K562 (cell line): ENCODE results near the gene ZFYVE1. TPM values are rescaled to one million over a fixed set of nuclear protein-coding genes. Genes with fewer than 3 reads are reported as not detected.

Source experiments
- ATAC-seq: fragments of 200-7000 bp; cut with Tn5 transposase; 3 replicates; pipeline ENCODE4 v1.9.1; 2020; ENCODE audit warnings: moderate library complexity
- BruUV-seq: library from RNA; stranded (reverse); fragments of 400-500 nt; replicated peaks from 2 replicates; lab custom pipeline; 2021; lab: Mats Ljungman, UMichigan
- CTCF ChIA-PET: fragments of 300-600 bp; formaldehyde crosslinking; extraction: SDS; loops from one replicate; lab custom pipeline; 2021; ENCODE audit warnings: low intra/inter-chr PET ratio; lab: Yijun Ruan, JAX
- POLR2A ChIA-PET: fragments of 300-600, 350-650 bp; sonication (Branson Sonifier 250); formaldehyde crosslinking; extraction: SDS; loops from one replicate; lab custom pipeline; 2021; ENCODE audit warnings: antibody characterized with exemption, inconsistent platforms; lab: Yijun Ruan, JAX
- DNase-seq, 4 experiments: peaks; one replicate each; pipeline versions ENCODE4 v3.0.0 to v3.0.0-alpha.2; 2011 to 2018; ENCODE audit warnings: low spot score in 3 of 4, mixed read lengths in 3 of 4; ENCODE audit errors: extremely low read depth in 1 of 4
- FAIRE-seq: peaks from 2 replicates; lab custom pipeline; 2011; peaks lifted over from hg19 to GRCh38; lab: Jason Lieb, UNC
- H2AFZ ChIP-seq: 2 replicates; pipeline ENCODE4 v1.6.0; 2011; ENCODE audit warnings: low read depth, low read length, control low read depth, inconsistent platforms
- H3K27ac ChIP-seq: fragments of 200-600 bp; 3 replicates; pipeline ENCODE4 v1.8.0; 2011; ENCODE audit warnings: low read depth, mild to moderate bottlenecking, control low read depth, inconsistent platforms, low read length, moderate library complexity, mixed read lengths; ENCODE audit errors: extremely low read depth
- H3K27me3 ChIP-seq, 2 experiments: fragments of 300-600 bp in 1 of 2; 2 replicates in 1 of 2; 3 replicates in 1 of 2; pipeline versions ENCODE4 v1.6.0 to v1.8.0; 2011; ENCODE audit warnings: inconsistent platforms in 2 of 2, low read length in 2 of 2, mild to moderate bottlenecking in 1 of 2, mixed read lengths in 1 of 2, moderate library complexity in 1 of 2; ENCODE audit not compliant: control insufficient read depth in 2 of 2, insufficient read depth in 2 of 2
- H3K36me3 ChIP-seq: fragments of 300-600 bp; 3 replicates; pipeline ENCODE4 v1.8.0; 2011; ENCODE audit warnings: mild to moderate bottlenecking, low read length, inconsistent platforms; ENCODE audit not compliant: control insufficient read depth, insufficient read depth
- H3K4me1 ChIP-seq, 2 experiments: fragments of 200-600 bp in 1 of 2; replicated peaks in 1 of 2; 2 replicates in 1 of 2; 3 replicates in 1 of 2; pipeline versions ENCODE4 v1.5.1 to v1.8.0; 2011; ENCODE audit warnings: inconsistent platforms in 2 of 2, low read length in 2 of 2, mild to moderate bottlenecking in 1 of 2, mixed read lengths in 1 of 2, moderate library complexity in 1 of 2; ENCODE audit not compliant: control insufficient read depth in 2 of 2, insufficient read depth in 2 of 2
- H3K4me2 ChIP-seq: 2 replicates; pipeline ENCODE4 v1.6.1; 2011; ENCODE audit warnings: low read length, control low read depth, inconsistent platforms, mixed read lengths; ENCODE audit not compliant: insufficient read depth
- H3K4me3 ChIP-seq: fragments of 200-600 bp; sonication (generic), shearing (Covaris generic); 2 replicates; pipeline ENCODE4 v1.5.1; 2016; ENCODE audit warnings: control low read depth, inconsistent platforms
- H3K79me2 ChIP-seq: fragments of 200-600 bp; 3 replicates; pipeline ENCODE4 v1.8.0; 2011; ENCODE audit warnings: low read length, inconsistent platforms; ENCODE audit not compliant: control insufficient read depth, insufficient read depth
- H3K9ac ChIP-seq, 2 experiments: 2 replicates each; pipeline versions ENCODE4 v1.6.0 to v1.6.1; 2011; ENCODE audit warnings: low read depth in 2 of 2, low read length in 2 of 2, control low read depth in 1 of 2, inconsistent platforms in 1 of 2, mild to moderate bottlenecking in 1 of 2, mixed read lengths in 1 of 2; ENCODE audit not compliant: insufficient read depth in 1 of 2
- H3K9me1 ChIP-seq: one replicate; pipeline ENCODE4 v1.6.0; 2011; ENCODE audit warnings: inconsistent platforms, mild to moderate bottlenecking, low read length, moderate library complexity; ENCODE audit not compliant: control insufficient read depth, insufficient read depth
- H3K9me3 ChIP-seq: replicated peaks from 2 replicates; pipeline ENCODE4 v1.5.1; 2011; ENCODE audit warnings: low read depth, low read length, inconsistent platforms; ENCODE audit not compliant: control insufficient read depth, insufficient read depth
- H4K20me1 ChIP-seq: replicated peaks from 2 replicates; pipeline ENCODE4 v1.6.1; 2011; ENCODE audit warnings: low read length, inconsistent platforms, mixed read lengths; ENCODE audit not compliant: control insufficient read depth, insufficient read depth
- AFF4 ChIP-seq: sonication (generic); formaldehyde crosslinking; IDR thresholded peaks from 2 replicates; pipeline ENCODE4 v1.8.0; 2023; ENCODE audit warnings: mild to moderate bottlenecking, missing genetic modification reagents
- BCL6 ChIP-seq: fragments of 250-450 bp; sonication (Bioruptor Pico); IDR thresholded peaks from 2 replicates; pipeline ENCODE4 v1.4.0; 2020
- DACH1 ChIP-seq: fragments of 450-650 bp; IDR thresholded peaks from 2 replicates; pipeline ENCODE4 v1.6.1; 2018; ENCODE audit not compliant: partially characterized antibody
- FOXK1 ChIP-seq: sonication (generic); formaldehyde crosslinking; IDR thresholded peaks from 2 replicates; pipeline ENCODE4 v1.8.0; 2022; ENCODE audit warnings: missing genetic modification reagents, mild to moderate bottlenecking, borderline replicate concordance
- GATAD2A ChIP-seq: fragments of 450-650 bp; IDR thresholded peaks from 2 replicates; pipeline ENCODE4 v1.6.1; 2017
- HCFC1 ChIP-seq: IDR thresholded peaks from 2 replicates; pipeline ENCODE4 v1.6.1; 2012; ENCODE audit warnings: low read depth, low read length, improper control_type of control experiment
- KDM2B ChIP-seq: fragments of 250-450 bp; sonication (Bioruptor Pico); IDR thresholded peaks from 2 replicates; pipeline ENCODE4 v1.8.0; 2021; ENCODE audit warnings: mild to moderate bottlenecking, moderate library complexity
- LARP7 ChIP-seq: fragments of 450-650 bp; IDR thresholded peaks from 2 replicates; pipeline ENCODE4 v1.6.1; 2016
- MED1 ChIP-seq: sonication (generic); formaldehyde crosslinking; IDR thresholded peaks from 2 replicates; pipeline ENCODE4 v1.8.1; 2023; ENCODE audit warnings: missing genetic modification reagents, borderline replicate concordance
- MTA1 ChIP-seq: fragments of 450-650 bp; IDR thresholded peaks from 2 replicates; pipeline ENCODE4 v1.6.1; 2017; ENCODE audit warnings: borderline replicate concordance
- NCOA4 ChIP-seq: fragments of 450-650 bp; IDR thresholded peaks from 2 replicates; pipeline ENCODE4 v1.6.1; 2018; ENCODE audit warnings: mild to moderate bottlenecking; ENCODE audit not compliant: partially characterized antibody
- PBX2 ChIP-seq, 2 experiments: IDR thresholded peaks in 1 of 2; conservative IDR thresholded peaks in 1 of 2; 2 replicates each; pipeline ENCODE4 v1.6.1; 2016; ENCODE audit warnings: low read depth in 2 of 2, mild to moderate bottlenecking in 1 of 2, missing compliant biosample characterization in 1 of 2, missing genetic modification characterization in 1 of 2, moderate library complexity in 1 of 2
- RAD21 ChIP-seq, 2 experiments: fragments of 250-450 bp in 1 of 2; fragments of 450-650 bp in 1 of 2; sonication (Bioruptor Pico) in 1 of 2; formaldehyde crosslinking in 1 of 2; IDR thresholded peaks in 1 of 2; conservative IDR thresholded peaks in 1 of 2; 2 replicates each; pipeline versions ENCODE4 v1.4.0 to v1.8.0; 2020 to 2022; ENCODE audit warnings: mild to moderate bottlenecking in 2 of 2, moderate library complexity in 1 of 2
- SRSF7 ChIP-seq: fragments of 200-400 bp; formaldehyde crosslinking; optimal IDR thresholded peaks from 2 replicates; pipeline ENCODE3; 2017; ENCODE audit warnings: mild to moderate bottlenecking, low read depth, low read length
- TCF15 ChIP-seq: fragments of 250-450 bp; sonication (Bioruptor Pico); IDR thresholded peaks from 2 replicates; pipeline ENCODE4 v1.8.0; 2022; ENCODE audit warnings: moderate library complexity, mild to moderate bottlenecking, inconsistent platforms
- U2AF1 ChIP-seq: fragments of 200-400 bp; formaldehyde crosslinking; optimal IDR thresholded peaks from 2 replicates; pipeline ENCODE3; 2017; ENCODE audit warnings: mild to moderate bottlenecking, low read depth, low read length, moderate library complexity
- ZNF324 ChIP-seq: fragments of 250-450 bp; sonication (Bioruptor Pico); IDR thresholded peaks from 2 replicates; pipeline ENCODE4 v1.4.0; 2020; ENCODE audit warnings: mild to moderate bottlenecking
- ZSCAN32 ChIP-seq: fragments of 450-650 bp; formaldehyde crosslinking; IDR thresholded peaks from 2 replicates; pipeline ENCODE4 v1.4.0; 2020; ENCODE audit warnings: mild to moderate bottlenecking, moderate library complexity
- WGBS: fragments of 100-300 bp; shearing (Covaris generic); methylation state at CpG from one replicate; pipeline ENCODE4 v1.1.6; 2016; ENCODE audit warnings: low coverage, mixed read lengths; ENCODE audit not compliant: insufficient coverage; ENCODE audit errors: missing lambda C conversion rate; 5-methylcytosine and 5-hydroxymethylcytosine counted together
- in situ Hi-C: fragments of 300-500 bp; cut with MboI; formaldehyde crosslinking; loops from 4 replicates; pipeline ENCODE4 v1.15.0; 2018; ENCODE audit warnings: inconsistent platforms, mixed read lengths
- intact Hi-C: fragments of 100-400 bp; cut with micrococcal nuclease; formaldehyde crosslinking; loops from 2 replicates; pipeline ENCODE4 v1.14.2; 2022
- polyA plus RNA-seq, 8 experiments: library from polyadenylated mRNA; depleted of rRNA in 4 of 8; stranded (reverse) in 5 of 8; unstranded in 3 of 8; fragments of >200 nt; fragmentation: Nextera tagmentation in 2 of 8; fragmentation: Illumina TruSeq in 1 of 8; extraction: Ambion mirVana in 2 of 8; extraction: Trizol in 1 of 8; gene quantifications; 2 replicates each; pipeline versions ENCODE4 v1.2.1 to v1.2.3, GENCODE V29; 2011 to 2014; ENCODE audit warnings: inconsistent platforms in 1 of 8, missing spikeins in 1 of 8
- total RNA-seq, 7 experiments: library from RNA; depleted of rRNA in 6 of 7; stranded (reverse); fragments of >200 nt in 6 of 7; fragmentation: Illumina TruSeq in 2 of 7; extraction: Trizol in 2 of 7; gene quantifications; 2 replicates each; pipeline versions ENCODE4 v1.2.1 to v1.2.3, GENCODE V29; 2011 to 2021; ENCODE audit warnings: low replicate concordance in 1 of 7

Gene ZFYVE1
- total and polyA plus RNA-seq, 9 of the 15 experiments (the other 6 are each of a cell fraction or from before 2014, with no cell fraction given), result 0.62 to 5.5 (median 3.4) TPM

GRCh38 chr14:72978856-72979255 is 48.0 kb downstream of the ZFYVE1 start:
- Histone ChIP-seq H3K36me3 (peaks cover 2% of the 10 kb centered on the region; the same call in 1 of the 3 replicates), H3K9me1 (no peaks in the 10 kb centered on the region), H3K4me3 (no peak overlapping the region), H3K79me2 (no peaks in the 10 kb centered on the region), H3K27ac (no peak overlapping the region), H3K4me1 (no peaks in the 10 kb centered on the region), H3K4me2 (no peak overlapping the region), H2AFZ (no peak overlapping the region), H3K27me3 (no peaks in the 10 kb centered on the region), H4K20me1 (no peaks in the 10 kb centered on the region), H3K9ac (no peak overlapping the region), H3K9me3 (no peaks in the 10 kb centered on the region)
- intact Hi-C loops (no loop called here), in situ Hi-C loops (no loop called here)
- no peak for FAIRE-seq
- no peak for DNase-seq
- ChIA-PET POLR2A (no interaction called here), CTCF (no interaction called here)
- BruUV-seq, result no TSS peak
- ATAC-seq, result no peak
- WGBS, result 80% methylated on average over 5 of the region's 9 CpGs
- TF ChIP-seq SRSF7 (no peak), DACH1 (no peak), ZSCAN32 (no peak), TCF15 (CRISPR knock-in tag) (no peak), PBX2 (CRISPR knock-in tag; IDR thresholded peaks at IDR 0.05; ENCODE audit: low read depth) (no peak), PBX2 (tag; conservative IDR thresholded peaks at IDR 0.05; ENCODE audit: low read depth) (no peak), NCOA4 (no peak), U2AF1 (no peak), ZNF324 (CRISPR knock-in tag) (no peak), HCFC1 (no peak), KDM2B (CRISPR knock-in tag) (no peak), LARP7 (no peak), BCL6 (CRISPR knock-in tag) (no peak), MED1 (CRISPR knock-in tag) (no peak), AFF4 (CRISPR knock-in tag) (no peak), RAD21 (CRISPR knock-in tag; conservative IDR thresholded peaks at IDR 0.05 in 1 of 2, IDR thresholded peaks at IDR 0.05 in 1 of 2) (no peak), FOXK1 (CRISPR knock-in tag) (no peak), MTA1 (no peak), GATAD2A (no peak)
